NCI-H460 (cell line): ENCODE data around the gene BLMH. TPM values are rescaled to one million over a fixed set of nuclear protein-coding genes. Genes with fewer than 3 reads are reported as not detected.
A peak's percentile ranks its signal among the peaks of the same experiment; 100 is the strongest.

Experiments used
- DNase-seq: peaks from one replicate; pipeline ENCODE4 v3.0.0-alpha.2; 2016; ENCODE audit warnings: low read depth; ENCODE audit errors: extremely low read depth
- total RNA-seq: library from RNA; depleted of rRNA; stranded (reverse); fragments of >200 nt; shearing (Covaris generic); gene quantifications from 2 replicates; pipeline ENCODE4 v1.2.3, GENCODE V29; 2014

The BLMH gene
- total RNA-seq, 1 experiment from 2014 or later, result 27.7 TPM

- no peak for DNase-seq
These were observed 16.7 kb upstream of the BLMH start for GRCh38 chr17:30308406-30308805.

DNA sequence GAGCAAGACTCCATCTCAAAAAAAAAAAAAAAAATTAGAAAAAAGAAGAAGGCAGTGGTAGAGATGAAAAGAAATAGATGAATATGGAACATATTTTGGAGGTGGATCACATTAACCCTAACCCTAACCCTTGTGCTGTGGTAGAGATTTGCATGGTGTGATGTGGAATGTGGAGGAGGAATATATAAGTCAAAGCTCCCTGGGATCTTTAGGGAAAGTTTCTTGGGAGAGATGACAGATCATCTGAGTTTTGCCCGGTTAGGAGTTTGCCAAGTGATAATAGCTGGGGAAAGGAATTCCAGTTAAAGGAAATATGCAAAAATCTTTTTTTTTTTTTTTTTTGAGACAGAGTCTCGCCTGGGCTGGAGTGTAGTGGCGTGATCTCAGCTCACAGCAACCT, 13.0 kb upstream of the BLMH start:
- DNase-seq, result no peak

GRCh38 chr17:30302241-30302640, 10.5 kb upstream of the BLMH start:
- no peak for DNase-seq

- DNase-seq, result no peak
These were observed 9.1 kb upstream of the BLMH start for GRCh38 chr17:30300818-30301217.

GRCh38 chr17:30299000-30299399, 7.3 kb upstream of the BLMH start:
- DNase-seq, result no peak

DNA sequence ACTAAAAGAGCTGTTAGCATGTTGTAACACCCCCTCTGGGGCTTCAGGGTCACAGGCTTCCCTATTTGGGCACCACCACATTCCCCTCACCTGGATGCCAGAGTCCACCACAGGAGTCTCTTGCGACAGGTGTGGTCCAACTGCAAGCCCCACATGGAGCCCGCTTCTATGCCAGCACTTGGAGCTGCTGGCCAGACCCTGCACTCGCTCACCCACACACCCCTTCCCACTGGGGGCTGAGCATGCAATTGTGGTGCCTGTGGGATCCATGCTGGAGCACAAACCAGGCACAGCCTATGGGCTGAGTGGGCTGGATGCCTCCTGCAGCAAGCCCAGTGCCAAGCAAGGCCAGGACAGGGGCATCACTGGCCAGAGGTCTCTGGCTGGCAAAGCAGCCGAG, 6.0 kb upstream of the BLMH start:
- no peak for DNase-seq

DNA sequence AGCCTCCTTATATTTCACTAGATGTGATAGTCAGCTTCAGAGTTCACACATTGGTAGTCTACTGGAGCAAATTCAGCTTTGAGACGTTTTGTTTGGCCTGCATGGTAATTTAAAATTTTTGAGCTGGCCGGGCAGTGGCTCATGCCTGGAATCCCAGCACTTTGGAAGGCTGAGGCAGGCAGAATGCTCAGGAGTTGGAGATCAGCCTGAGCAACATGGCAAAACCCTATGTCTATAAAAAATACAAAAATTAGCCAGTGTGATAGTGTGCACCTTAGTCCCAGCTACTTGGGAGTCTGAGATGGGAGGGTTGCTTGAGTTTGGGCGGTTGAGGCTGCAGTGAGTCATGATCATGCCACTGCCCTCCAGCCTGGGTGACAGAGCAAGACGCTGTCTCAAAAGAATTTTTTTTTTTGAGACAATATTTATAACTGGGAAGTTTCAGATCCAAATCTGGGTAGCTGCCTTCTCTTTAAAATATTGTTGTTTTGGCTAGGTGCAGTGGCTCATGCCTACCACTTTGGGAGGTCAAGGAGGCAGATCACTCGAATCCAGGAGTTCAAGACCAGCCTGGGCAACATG, 4.8 kb upstream of the BLMH start:
- no peak for DNase-seq

GRCh38 chr17:30292286-30292858, 628 bp upstream of the BLMH start:
- peak; percentile 14 for DNase-seq

- DNase-seq, result peak; percentile 14
These were observed 825 bp downstream of the BLMH start for GRCh38 chr17:30290696-30291542.

DNA sequence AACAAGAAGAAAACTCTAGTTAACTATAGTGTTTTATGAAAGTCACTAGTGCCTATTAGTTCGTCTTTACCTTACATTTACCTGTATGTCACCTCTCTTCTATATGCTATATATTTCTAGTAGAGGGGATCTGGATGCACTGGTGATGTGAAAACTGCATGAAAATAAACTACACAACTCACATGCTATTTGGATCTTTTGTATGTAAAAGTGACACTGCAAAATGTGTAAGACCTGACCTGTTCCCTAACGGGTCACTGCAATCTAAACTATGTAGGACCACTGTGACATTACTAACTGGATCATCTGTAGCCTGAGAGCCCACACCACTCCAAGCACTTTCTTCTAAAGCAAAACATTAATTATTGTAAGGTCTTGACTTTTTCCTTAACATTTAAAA, 1.7 kb downstream of the BLMH start:
- DNase-seq, result no peak

- DNase-seq, result no peak
These were observed 12.6 kb downstream of the BLMH start for GRCh38 chr17:30279156-30279555.

- peak; percentile 23 for DNase-seq
These were observed 13.7 kb downstream of the BLMH start for GRCh38 chr17:30278032-30278431.

DNA sequence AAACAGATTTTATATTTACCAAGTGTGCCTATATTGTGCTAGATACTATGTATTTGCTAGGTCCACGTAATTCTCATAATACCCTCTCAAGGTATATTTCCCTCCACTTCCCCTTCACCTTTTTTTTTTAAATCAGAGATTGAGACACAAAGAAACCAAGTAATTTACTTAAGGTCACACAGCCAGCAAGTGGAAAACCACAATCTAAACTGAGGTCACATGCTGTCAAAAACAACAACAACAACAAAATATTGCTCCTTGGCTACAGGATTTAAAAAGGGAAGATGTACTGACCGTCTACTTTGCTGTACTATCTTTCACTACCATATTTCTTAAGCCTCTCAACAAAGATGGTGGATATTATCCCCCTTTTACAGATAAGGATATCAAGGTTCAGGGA, 15.8 kb downstream of the BLMH start:
- no peak for DNase-seq

DNA sequence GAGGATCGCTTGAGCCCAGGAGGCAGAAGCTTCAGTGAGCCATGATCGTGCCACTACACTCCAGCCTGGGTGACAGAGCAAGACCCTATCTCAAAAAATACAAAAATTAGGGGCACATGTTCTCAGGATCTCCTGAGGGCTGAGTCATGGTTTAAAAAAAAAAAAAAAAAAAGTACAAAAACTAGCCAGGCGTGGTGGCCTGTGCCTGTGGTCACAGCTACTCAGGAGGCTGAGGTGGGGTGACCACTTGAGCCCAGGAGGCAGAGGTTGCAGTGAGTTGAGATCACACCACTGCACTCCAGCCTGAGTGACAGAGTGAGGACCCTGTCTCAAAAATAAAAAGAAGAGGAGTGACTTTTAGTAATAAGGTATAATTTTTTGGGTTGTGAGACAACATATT, 16.9 kb downstream of the BLMH start:
- no peak for DNase-seq

- no peak for DNase-seq
These were observed 18.4 kb downstream of the BLMH start for GRCh38 chr17:30273373-30273772.

GRCh38 chr17:30271102-30271501, 20.6 kb downstream of the BLMH start:
- DNase-seq, result no peak

GRCh38 chr17:30267625-30268024, 24.1 kb downstream of the BLMH start:
- DNase-seq, result no peak

GRCh38 chr17:30263552-30264333, 28.0 kb downstream of the BLMH start:
- no peak for DNase-seq

DNA sequence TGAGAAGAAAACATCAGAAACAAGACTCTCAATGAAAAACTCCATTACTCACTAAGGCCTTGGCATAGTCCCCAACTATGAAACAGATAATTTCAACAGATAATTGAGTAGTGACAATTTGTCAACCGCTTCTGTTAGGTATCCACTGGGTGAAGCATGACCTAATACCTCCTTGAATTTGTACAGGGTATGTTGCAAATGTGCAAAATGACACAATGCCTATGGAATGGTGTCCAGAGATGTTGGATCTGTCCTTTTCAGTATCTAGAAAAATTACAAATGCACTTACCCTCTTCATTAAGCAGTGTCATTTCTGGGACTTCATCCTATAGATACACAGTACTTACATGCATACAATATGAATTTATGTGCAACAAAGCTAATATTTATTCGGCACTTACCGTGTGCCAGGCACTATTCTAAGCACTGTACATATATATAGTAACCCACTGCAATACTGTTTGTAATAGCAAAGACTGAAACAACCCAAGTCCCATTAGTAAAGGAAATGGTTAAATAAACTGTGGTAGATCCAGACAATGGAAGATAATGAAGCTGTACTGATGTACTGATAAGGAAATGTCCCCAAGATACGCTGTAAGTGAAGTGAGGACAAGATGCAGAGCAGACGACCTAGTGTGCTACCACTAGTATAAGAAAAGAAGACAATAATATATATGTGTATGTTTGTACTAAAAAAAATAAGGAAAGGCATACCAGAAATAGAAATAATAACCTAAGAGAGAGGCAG, 34.8 kb downstream of the BLMH start:
- no peak for DNase-seq

DNA sequence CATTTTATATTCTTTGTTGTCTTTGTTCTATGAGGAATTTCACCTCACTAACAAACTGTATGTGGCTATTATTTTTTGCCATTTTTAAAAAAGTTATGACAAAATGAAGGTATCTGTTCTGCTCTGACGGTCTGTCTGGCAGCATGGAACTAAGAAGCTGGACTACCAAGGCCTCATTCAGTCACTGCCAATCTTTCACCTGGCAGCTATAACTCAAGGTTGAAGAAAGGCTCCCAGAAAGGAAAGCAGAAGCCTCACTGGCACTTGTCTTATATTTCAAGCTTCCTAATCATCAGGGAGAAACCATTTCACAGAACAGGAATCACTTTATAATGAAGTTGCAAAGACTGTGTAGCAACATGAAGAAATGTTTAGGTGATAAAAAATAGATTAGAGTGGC, 37.6 kb downstream of the BLMH start:
- no peak for DNase-seq

DNA sequence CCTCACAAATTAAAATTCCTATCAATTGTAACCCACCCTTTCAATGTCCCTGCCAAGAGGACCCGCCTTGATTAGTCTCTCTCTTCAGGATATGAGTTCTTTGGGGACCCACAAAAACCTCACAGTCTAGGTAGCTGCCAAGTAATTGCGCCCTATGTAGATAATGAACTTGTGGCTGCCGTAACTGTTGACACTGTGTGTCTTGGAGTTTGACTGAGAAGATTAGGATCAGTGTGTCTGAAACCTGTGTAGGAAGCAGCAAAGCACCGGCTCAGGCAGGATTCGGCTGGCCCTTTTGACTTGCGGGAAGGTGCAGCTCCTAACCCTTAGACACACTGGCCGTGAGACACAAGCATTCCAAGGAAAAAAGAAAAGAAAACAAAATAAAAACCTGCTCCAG, 38.4 kb downstream of the BLMH start:
- no peak for DNase-seq
